NCI-H82 (cell line): ENCODE results near the gene PDHB.
"Not testable (repeated sequence)": the region's sequence is repeated elsewhere in the genome, so short reads cannot be mapped to it uniquely, and the experiment has no call there.

Source experiments
- DNase-seq: peaks from one replicate; lab custom pipeline; 2025; lab: John Stamatoyannopoulos, UW

Gene PDHB

GRCh38 chr3:58433400-58434167 lies at the start of gene PDHB:
Gene PDHB, minus strand, starts transcription at chr3:58433832. Its CDS starts 23 bp downstream, at chr3:58433809.
- DNase-seq: peak; percentile 94

- DNase-seq: no peak
Measured at GRCh38 chr3:58482917-58483636, 49.4 kb upstream of the PDHB start.

- DNase-seq: no peak
Measured at GRCh38 chr3:58480309-58480708, 46.7 kb upstream of the PDHB start.

GRCh38 chr3:58478781-58479180 lies 45.1 kb upstream of the PDHB start:
- no peak for DNase-seq

GRCh38 chr3:58474967-58475578 lies 41.4 kb upstream of the PDHB start:
- peak; percentile 33 for DNase-seq

GRCh38 chr3:58474348-58474911 lies 40.8 kb upstream of the PDHB start:
- DNase-seq: peak; percentile 97

GRCh38 chr3:58473275-58473674 lies 39.6 kb upstream of the PDHB start:
- peak; percentile 51 for DNase-seq

GRCh38 chr3:58471025-58471887 lies 37.6 kb upstream of the PDHB start:
- DNase-seq: peak; percentile 76

GRCh38 chr3:58470363-58471024 lies 36.9 kb upstream of the PDHB start:
- DNase-seq: no peak

GRCh38 chr3:58469096-58469495 lies 35.5 kb upstream of the PDHB start:
- peak; percentile 79 for DNase-seq

- no peak for DNase-seq
Measured at GRCh38 chr3:58466899-58467563, 33.4 kb upstream of the PDHB start.

- DNase-seq: peak; percentile 75
Measured at GRCh38 chr3:58464866-58465265, 31.2 kb upstream of the PDHB start.

- DNase-seq: no peak
Measured at GRCh38 chr3:58463942-58464271, 30.3 kb upstream of the PDHB start.

GRCh38 chr3:58463181-58463941 lies 29.7 kb upstream of the PDHB start:
- DNase-seq: peak; percentile 92

GRCh38 chr3:58462829-58463180 lies 29.2 kb upstream of the PDHB start:
- DNase-seq: peak; percentile 51

GRCh38 chr3:58459160-58459559 lies 25.5 kb upstream of the PDHB start:
- no peak for DNase-seq

- DNase-seq: peak; percentile 32
Measured at GRCh38 chr3:58452176-58452575, 18.5 kb upstream of the PDHB start.

GRCh38 chr3:58441514-58442450 lies 8.2 kb upstream of the PDHB start:
- no peak for DNase-seq

- DNase-seq: not testable (repeated sequence)
Measured at GRCh38 chr3:58440996-58441355, 7.3 kb upstream of the PDHB start.
